Measurements from ENCODE around the gene WASHC2A. TPM values are rescaled to one million over a fixed set of nuclear protein-coding genes. Genes with fewer than 3 reads are reported as not detected.
"Not testable (repeated sequence)": the region's sequence is repeated elsewhere in the genome, so short reads cannot be mapped to it uniquely, and the experiment has no call there.

The WASHC2A gene
- 21.2 TPM for total RNA-seq (ENCODE audit: insufficient read depth, low replicate concordance)

GRCh38 chr10:50067546-50068351, at the start of gene WASHC2A:
Gene WASHC2A (plus strand): TSS chr10:50067954. CDS start chr10:50068006, 52 bp downstream.
- peak; percentile 81 for DNase-seq (ENCODE audit: low spot score)

- DNase-seq (ENCODE audit: low spot score) = not testable (repeated sequence)
Observed at GRCh38 chr10:50019279-50019678, 48.5 kb upstream of the WASHC2A start.

DNA sequence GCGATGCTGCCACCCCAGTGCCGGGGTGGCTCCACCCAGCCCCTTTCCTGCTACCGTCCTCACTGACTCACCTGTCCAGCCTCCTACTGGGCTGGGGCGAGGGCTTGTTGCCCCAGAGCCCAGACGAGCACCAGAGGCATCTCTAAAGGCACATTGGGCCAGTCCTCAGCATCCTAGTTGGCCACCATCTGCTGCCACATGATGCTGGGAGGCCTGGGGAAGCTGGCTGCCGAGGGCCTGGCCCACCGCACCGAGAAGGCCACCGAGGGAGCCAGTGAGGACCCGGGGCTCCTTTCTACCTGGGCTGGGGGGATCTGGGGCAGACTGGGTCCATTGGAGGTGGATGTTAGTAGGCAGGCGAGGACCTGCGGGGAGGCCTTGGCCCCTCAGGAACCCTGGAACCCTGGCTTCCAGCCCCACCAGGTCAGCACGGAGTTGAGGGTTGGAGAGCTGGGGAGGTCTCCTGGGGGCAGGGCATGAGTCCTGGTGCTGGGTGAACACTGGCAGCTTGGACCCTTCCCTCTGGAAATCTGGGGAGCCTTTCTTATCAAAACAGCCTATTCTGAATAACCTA, 47.2 kb upstream of the WASHC2A start:
- DNase-seq (ENCODE audit: low spot score) = not testable (repeated sequence)

DNA sequence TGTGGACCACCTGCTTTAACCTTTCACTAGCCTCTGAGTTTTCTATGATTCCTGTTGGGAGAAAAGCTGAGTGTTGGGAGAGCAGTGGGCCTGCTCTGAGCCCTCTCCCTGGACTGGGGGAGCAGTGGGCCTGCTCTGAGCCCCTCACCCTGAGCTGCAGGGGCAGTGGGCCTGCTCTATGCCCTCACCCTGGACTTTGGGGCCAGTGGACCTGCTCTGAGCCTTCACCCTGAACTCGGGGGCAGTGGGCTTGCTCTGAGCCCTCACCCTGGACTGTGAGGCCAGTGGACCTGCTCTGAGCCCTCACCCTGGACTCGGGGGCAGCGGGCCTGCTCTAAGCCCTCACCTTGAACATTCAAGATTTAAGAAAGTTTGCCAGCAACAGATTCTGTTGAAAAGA, 46.1 kb upstream of the WASHC2A start:
- DNase-seq (ENCODE audit: low spot score) = no peak

- not testable (repeated sequence) for DNase-seq (ENCODE audit: low spot score)
Observed at GRCh38 chr10:50024716-50025383, 42.9 kb upstream of the WASHC2A start.

DNA sequence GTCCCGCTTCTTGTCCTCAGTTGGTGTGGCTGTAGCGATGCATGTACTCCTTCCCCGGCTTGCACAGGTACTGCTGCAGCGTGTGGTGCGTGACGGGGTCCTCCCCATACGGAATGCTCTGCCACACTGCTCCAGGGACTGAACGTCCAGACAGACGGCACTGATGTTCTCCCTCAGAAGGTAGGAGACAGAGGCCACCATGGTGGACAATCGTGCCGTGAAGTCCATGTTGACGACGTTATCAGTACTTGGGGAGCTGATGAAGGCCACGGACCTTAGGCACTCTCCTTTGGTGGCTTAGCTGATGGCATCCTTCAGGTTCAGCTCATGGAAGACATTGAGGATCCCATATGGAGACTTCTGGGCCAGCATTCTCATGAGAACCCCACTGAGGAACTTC, 42.1 kb upstream of the WASHC2A start:
- no peak for DNase-seq (ENCODE audit: low spot score)

GRCh38 chr10:50027195-50027594, 40.6 kb upstream of the WASHC2A start:
- no peak for DNase-seq (ENCODE audit: low spot score)

DNA sequence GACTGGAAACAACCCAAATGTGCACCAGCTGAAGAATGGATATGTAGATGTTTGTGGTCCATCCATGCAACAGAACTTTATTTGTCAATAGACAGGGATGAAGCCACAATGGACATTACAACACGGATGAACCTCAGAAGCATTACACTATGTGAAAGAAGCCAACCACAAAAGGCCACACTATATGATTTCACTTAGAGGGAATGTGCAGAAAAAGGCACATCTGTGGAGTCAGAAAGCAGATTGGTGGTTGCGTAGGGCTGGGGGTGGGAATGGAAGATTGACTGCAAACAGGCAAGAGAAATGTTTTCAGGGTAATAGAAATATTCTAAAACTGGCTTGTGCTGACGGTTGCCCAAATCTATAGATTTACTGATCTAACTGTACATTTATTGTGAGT, 34.3 kb upstream of the WASHC2A start:
- no peak for DNase-seq (ENCODE audit: low spot score)

GRCh38 chr10:50035337-50035736, 32.4 kb upstream of the WASHC2A start:
- DNase-seq (ENCODE audit: low spot score) = peak; percentile 5

DNA sequence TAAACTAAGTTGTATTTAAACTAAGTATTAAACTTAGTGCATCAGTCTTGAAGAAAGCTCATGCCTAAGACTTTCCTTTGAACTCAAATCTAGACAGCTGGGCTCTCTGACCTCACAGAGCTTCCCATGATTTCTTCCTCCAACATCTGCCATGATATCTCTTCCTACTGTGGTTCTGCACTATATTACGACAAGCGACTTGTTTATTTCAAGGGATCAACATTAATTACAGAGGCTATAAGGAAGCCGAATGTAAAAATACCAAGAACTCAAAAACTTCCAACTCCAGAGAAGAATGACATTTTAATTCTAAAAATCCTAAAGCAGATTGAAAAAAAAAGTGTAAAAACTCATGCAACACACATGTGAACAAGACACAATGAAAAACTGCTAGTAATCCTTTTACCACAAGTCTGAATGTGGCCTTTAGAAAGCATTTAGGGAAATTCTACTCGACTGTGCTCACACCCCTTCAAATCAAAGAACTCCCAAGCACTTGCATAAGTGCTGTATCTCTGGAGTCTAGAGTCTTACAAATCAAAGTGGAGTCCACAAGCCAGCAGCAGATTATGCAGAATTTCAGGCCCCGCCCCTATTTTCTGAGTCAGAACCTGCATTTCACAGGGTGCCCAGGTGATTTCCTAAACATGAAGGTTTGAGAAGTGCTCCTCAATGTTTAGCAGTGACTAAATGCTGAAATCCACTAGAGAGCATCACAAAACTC, 22.7 kb upstream of the WASHC2A start:
- peak; percentile 86 for DNase-seq (ENCODE audit: low spot score)

DNA sequence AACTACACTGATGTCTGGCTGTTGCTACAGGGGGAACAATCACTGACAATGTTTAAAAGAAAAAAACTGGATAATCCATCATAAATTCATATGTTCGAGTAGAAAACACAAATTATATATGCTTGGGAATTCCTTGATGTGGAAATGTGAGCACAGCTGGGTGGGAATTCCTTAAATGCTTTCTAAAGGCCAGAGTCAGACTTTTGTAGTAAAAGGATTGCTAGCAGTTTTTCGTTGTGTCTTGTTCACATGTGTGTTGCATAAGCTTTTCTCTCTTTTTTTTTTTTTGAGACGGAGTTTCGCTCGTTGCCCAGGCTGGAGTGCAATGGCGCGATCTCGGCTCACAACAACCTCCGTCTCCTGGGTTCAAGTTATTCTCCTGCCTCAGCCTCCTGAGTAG, 21.3 kb upstream of the WASHC2A start:
- peak; percentile 42 for DNase-seq (ENCODE audit: low spot score)

- DNase-seq (ENCODE audit: low spot score) = not testable (repeated sequence)
Observed at GRCh38 chr10:50047594-50047993, 20.2 kb upstream of the WASHC2A start.

DNA sequence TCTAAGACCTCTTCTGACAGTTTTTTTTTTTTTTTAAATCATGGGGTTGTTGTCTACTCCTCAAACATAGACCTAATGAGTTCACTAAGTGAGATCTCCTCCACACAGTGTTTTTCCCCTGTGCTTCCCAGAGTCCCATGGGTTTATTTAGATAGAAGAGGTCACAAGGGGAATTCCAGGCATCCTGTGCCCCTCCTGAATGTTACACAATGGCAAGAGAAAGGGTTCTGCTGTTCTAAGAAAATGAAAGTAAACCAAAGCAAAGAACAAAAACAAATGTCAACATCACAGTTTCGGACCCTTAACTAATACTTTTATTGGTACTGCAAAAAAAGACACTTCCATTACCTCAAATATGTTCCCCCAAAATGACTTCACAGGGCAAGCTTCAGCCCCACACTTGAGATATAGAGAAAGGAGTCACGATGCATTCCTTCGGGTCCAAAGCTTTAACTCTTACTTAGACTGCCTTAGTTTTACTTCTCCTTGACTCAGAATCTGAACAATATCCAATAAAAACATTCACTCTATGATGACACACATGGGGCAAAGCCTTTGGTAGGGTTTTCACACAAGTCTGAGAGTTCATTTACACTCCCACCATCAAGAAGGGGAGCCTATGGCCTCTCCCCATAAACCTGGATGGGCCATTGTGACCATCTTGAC, 15.6 kb upstream of the WASHC2A start:
- DNase-seq (ENCODE audit: low spot score) = not testable (repeated sequence)

DNA sequence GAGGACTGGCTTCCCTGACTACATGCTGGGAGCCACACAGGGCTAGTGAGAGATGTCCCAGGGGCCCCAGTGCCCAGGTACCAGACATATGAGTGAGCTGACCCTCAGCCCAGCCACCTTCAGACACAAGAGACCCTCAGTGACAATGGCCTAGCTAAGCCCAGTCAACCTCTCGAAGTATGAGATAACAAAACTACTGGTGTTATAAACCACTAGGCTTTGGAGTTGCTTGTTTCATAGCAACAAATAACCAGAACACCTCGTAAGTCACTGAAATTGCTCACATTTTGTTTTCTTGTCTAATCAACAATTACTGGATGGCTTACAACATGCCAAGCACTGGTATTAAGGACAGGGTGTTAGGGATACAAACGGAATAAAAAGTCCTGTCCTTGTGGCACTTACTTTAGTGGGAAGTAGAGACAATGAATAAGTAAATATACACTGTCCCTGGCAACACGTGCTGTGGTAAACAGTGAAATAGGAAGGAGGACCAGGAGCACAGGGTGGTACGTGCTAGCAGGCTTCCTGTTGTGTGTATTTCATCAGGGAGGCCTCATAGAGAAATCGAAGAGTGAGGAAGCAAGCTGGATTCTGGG, 14.9 kb upstream of the WASHC2A start:
- DNase-seq (ENCODE audit: low spot score) = not testable (repeated sequence)

DNA sequence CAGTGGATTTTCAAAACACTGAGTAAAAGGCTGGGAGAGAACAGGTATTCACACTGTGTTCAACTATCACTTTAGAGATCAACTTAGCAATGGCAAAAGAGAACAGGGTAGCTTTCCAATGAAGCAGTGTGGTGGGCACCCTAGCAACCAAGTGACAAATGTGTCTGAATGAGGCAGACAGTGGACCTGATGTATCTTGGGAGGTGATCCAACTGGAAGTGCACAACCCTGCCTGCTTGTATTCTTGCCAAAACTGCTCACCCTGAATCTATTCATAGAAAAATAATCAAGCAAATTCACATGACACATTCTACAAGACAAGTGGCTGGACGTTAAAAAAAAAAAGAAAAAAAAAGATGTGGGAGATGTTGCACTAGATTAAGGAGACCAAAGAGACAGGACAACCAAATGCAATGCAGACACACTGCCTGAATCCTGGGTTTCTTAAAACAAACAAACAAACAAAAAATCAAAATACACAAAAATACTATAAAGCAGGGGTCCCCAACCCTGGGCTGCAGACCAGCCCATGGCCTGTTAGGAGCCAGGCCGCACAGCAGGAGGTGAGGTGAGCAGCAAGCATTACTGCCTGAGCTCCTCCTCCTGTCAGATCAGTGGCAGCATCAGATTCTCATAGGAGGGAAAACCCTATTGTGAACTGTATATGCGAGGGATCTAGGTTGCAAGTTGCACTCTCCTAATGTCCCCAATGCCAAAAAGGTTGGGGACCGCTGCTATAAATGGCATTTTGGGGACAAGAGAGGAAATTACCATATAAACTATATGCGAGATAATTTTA, 12.1 kb upstream of the WASHC2A start:
- DNase-seq (ENCODE audit: low spot score) = not testable (repeated sequence)

- not testable (repeated sequence) for DNase-seq (ENCODE audit: low spot score)
Observed at GRCh38 chr10:50056654-50057053, 11.1 kb upstream of the WASHC2A start.

- DNase-seq (ENCODE audit: low spot score) = not testable (repeated sequence)
Observed at GRCh38 chr10:50058727-50059126, 9.0 kb upstream of the WASHC2A start.

- not testable (repeated sequence) for DNase-seq (ENCODE audit: low spot score)
Observed at GRCh38 chr10:50059946-50060345, 7.8 kb upstream of the WASHC2A start.

- not testable (repeated sequence) for DNase-seq (ENCODE audit: low spot score)
Observed at GRCh38 chr10:50061548-50061947, 6.2 kb upstream of the WASHC2A start.

DNA sequence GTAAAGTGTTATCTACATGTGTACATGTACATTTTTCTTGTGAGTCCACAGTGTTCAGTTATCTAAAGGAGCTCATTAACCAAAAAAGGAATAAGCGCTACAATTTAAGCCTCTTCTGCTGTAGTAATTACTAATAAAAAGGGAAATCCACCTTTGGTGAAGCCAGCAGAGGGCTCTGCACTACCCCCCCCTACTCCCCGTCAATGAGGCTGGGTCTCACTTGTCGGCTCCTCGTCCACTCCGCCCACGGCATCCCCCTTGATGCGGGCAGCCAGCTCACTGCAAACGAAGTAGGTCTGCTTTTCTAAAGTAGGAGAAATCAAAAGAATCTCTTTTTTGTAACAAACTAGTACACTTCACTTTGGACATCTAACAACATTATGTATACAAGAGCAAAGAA, 4.7 kb upstream of the WASHC2A start:
- DNase-seq (ENCODE audit: low spot score) = no peak

All from umbilical cord (tissue), 2 donors.